ENCODE data around the gene SYNGR2.

Gene SYNGR2

DNA sequence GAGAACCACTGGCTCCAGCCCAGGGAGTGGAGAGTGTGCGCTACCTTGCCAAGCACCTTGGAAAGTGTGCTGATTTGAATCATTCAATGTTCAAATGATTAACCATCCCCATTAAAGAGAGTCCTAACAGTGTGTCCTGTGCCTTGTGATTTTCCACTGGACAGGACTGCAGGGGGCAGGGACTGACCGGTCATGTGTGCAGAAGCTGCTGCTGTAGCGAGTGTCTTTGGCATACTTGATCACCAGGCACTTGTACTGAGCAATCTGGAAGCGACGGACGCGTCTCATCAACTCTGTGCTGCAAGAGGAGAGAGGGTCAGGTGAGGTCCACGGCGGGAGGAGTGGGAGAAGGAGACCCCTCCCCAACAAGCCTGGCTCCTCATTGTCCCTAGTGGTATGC is 16.5 kb downstream of the SYNGR2 start:
- no peak for DNase-seq
- no peaks in the 10 kb centered on the region for H3K27me3 ChIP-seq (replicated peaks)
- H3K4me3 ChIP-seq (ENCODE audit: low read depth, low read length): no peak overlapping the region
- no peak overlapping the region for H3K27ac ChIP-seq
- H3K36me3 ChIP-seq (replicated peaks): no peaks in the 10 kb centered on the region
- in situ Hi-C loops (cut with HindIII; ENCODE audit: low pct_ligation_motif_present, low sequenced_read_pairs): no loop called here
- TF ChIP-seq, protein P1, sequence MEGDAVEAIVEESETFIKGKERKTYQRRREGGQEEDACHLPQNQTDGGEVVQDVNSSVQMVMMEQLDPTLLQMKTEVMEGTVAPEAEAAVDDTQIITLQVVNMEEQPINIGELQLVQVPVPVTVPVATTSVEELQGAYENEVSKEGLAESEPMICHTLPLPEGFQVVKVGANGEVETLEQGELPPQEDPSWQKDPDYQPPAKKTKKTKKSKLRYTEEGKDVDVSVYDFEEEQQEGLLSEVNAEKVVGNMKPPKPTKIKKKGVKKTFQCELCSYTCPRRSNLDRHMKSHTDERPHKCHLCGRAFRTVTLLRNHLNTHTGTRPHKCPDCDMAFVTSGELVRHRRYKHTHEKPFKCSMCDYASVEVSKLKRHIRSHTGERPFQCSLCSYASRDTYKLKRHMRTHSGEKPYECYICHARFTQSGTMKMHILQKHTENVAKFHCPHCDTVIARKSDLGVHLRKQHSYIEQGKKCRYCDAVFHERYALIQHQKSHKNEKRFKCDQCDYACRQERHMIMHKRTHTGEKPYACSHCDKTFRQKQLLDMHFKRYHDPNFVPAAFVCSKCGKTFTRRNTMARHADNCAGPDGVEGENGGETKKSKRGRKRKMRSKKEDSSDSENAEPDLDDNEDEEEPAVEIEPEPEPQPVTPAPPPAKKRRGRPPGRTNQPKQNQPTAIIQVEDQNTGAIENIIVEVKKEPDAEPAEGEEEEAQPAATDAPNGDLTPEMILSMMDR (IDR thresholded peaks at IDR 0.05; ENCODE audit: low read depth, low read length, missing control alignments): no peak

DNA sequence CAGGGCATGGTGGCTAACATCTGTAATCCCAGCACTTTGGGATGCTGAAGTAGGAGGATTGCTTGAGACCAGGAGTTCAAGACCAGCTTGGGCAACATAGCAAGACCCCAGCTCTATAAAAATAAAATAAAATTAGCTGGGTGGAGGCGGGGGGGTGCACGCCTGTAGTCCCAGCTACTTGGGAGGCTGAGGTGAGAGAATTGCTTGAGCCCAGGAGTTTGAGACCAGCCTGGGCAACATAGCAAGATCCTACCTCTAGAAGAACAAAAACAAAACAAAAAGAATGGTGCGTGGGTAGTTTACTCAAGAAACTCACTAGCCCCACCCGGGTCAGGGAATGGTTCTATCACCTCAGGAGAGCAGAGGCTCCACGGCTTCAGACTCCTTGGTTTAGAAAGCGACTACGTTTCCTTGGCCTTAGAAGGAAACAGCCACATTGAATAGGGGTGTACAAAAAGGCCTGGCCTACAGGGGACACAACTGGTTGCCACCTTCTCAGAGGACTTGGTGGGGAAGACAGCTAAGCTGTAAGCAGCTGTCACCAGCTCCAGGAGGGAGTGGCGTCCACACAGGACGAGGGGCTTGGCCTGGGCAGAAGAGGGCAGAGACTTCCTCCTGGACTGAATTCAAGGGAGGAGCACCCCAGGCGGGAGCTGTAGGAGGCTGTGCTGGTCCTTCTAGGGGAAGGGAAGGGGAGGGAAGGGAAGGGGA is 17.8 kb downstream of the SYNGR2 start:
- Histone ChIP-seq H3K4me3 (ENCODE audit: low read depth, low read length) (peak overlapping the region; percentile 77), H3K36me3 (replicated peaks) (peaks cover 1% of the 10 kb centered on the region), H3K27ac (no peak overlapping the region), H3K27me3 (replicated peaks) (no peaks in the 10 kb centered on the region)
- in situ Hi-C loops (cut with HindIII; ENCODE audit: low pct_ligation_motif_present, low sequenced_read_pairs): no loop called here
- TF ChIP-seq, protein P1 (IDR thresholded peaks at IDR 0.05; ENCODE audit: low read depth, low read length, missing control alignments): no peak
- no peak for DNase-seq

DNA sequence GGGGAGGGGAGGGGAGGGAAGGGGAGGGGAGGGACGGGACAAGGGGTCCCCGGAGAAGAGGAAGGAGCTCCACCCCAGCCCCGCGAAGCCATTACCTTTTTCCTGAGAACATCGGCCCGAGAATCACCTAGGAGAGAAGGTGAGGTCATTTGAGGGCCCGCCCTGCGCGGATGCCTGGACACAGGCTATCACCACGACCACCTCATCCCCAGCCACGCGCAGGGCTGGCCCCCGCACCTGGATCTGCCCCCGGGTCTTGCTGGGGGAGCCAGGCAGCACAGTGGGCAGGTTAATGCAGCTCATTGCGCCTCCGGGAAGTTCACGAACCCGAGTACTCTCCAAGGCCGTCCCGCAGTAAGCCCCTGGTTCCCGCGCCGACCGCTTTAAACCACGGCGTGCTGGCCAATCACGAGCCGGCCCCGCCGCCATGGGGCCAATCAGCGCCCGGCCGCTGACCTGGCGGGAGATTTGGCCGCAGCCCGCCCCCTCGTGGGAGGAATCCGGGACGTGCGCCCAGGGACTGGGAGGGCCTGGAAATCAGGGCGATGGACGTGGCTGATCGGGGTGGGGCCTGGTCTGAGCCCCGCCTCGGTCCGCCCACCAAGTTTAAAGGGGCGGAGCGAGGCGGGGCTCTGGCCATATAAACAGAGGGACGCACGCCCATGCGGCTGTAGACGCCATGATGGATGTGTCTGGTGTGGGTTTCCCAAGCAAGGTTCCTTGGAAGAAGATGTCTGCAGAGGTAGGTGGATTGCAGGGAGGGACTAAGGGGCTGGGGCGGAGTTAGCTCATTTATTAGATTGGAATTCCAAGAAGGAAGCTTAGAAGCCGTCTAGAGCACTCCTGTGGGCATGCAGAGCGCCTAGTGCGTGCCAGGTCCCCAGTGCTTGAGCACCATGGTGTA is 18.6 kb downstream of the SYNGR2 start, which contains the start of the genes AFMID and TK1:
AFMID (plus strand) TSS at position 671 of the 904 bp plus-strand sequence; CDS start at position 680, 9 bp downstream.
TK1 (minus strand) TSS at position 361 of the 904 bp plus-strand sequence; CDS start at position 303, 58 bp downstream.
- TF ChIP-seq, protein P1 (IDR thresholded peaks at IDR 0.05; ENCODE audit: low read depth, low read length, missing control alignments): peak; percentile 72
- Histone ChIP-seq H3K27ac (peak within 1 kb of the TSS; percentile 32), H3K36me3 (replicated peaks) (peaks cover 4% of the 10 kb centered on the region), H3K27me3 (replicated peaks) (no peaks in the 10 kb centered on the region), H3K4me3 (ENCODE audit: low read depth, low read length) (peak within 1 kb of the TSS; percentile 77)
- in situ Hi-C loops (cut with HindIII; ENCODE audit: low pct_ligation_motif_present, low sequenced_read_pairs): no loop called here
- DNase-seq: peak; percentile 95

DNA sequence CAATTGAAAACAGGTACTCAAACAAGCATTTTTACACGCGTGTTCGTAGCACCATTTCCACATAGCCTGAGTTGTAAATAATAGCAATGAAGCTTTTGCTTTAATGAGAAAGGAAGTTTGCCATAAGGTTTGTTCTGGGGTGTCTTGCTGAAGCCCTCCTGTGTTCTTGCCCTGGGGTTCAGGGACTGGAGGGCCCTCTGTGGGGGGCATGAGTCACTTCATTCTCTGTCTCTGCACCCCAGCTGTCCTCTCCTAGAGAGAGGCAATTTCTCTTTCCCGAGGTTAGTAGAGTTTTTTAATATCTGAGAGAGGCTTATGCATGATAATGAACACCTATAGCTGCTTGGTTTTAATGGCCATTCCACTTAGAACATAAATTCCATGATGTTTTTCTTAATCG is 28.3 kb downstream of the SYNGR2 start:
- in situ Hi-C loops (cut with HindIII; ENCODE audit: low pct_ligation_motif_present, low sequenced_read_pairs): no loop called here
- Histone ChIP-seq H3K36me3 (replicated peaks) (peaks cover 16% of the 10 kb centered on the region), H3K27ac (no peak overlapping the region), H3K27me3 (replicated peaks) (no peaks in the 10 kb centered on the region), H3K4me3 (ENCODE audit: low read depth, low read length) (no peak overlapping the region)
- TF ChIP-seq, protein P1 (IDR thresholded peaks at IDR 0.05; ENCODE audit: low read depth, low read length, missing control alignments): no peak
- no peak for DNase-seq

DNA sequence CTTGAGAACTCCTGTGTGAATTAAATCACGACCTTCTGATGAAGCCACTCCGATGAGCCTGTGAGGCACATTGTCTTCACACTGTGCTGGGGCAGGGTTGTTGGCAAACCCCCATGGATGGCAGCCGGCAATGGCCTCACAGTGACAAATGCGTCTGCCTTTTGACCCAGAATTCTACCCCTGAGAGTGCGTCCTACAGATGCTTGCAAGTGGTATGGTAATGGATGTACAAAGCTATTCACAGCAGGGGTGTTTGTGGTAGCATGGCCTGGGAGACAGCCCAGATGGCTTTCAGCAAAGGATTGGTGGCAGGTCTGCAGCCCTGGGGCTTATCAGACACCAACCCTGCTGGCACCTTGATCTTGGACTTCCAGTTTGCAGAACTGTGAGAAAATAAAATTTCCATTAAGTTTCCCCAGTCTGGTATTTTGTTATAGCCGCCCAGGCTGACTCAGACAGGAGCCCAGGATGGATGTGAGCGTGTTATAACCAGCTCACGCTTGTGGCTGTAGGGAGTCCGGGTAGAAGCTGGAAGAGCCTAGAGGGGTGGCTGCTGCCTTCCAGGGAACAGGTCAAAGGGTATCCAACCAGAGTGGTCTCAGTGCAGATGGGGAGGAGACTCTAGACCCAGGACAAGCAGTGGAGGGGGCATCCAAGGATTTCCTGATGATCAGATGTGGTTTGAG is 28.9 kb downstream of the SYNGR2 start:
- no peak overlapping the region for H3K27ac ChIP-seq
- peaks cover 16% of the 10 kb centered on the region for H3K36me3 ChIP-seq (replicated peaks)
- DNase-seq: no peak
- TF ChIP-seq, protein P1 (IDR thresholded peaks at IDR 0.05; ENCODE audit: low read depth, low read length, missing control alignments): no peak
- no peak overlapping the region for H3K4me3 ChIP-seq (ENCODE audit: low read depth, low read length)
- H3K27me3 ChIP-seq (replicated peaks): no peaks in the 10 kb centered on the region
- in situ Hi-C loops (cut with HindIII; ENCODE audit: low pct_ligation_motif_present, low sequenced_read_pairs): no loop called here
